Heart left ventricle (tissue), 13 donors: ENCODE measurements around the gene CCIN.

Source experiments
- POLR2A ChIP-seq, 2 donors: fragments of 450-650 bp; IDR thresholded peaks; one replicate each; pipeline ENCODE4 v1.6.1; 2017; ENCODE audit warnings: antibody characterized with exemption in 2 of 2, mild to moderate bottlenecking in 2 of 2, moderate library complexity in 2 of 2
- TF ChIP-seq, protein P1 (sequence below), 12 donors: fragments of 200-600 bp; sonication (generic) in 4 of 12; IDR thresholded peaks; one replicate each; pipeline versions ENCODE4 v1.5.0 to v1.8.0; 2018 to 2022; ENCODE audit warnings: antibody characterized with exemption in 12 of 12, mild to moderate bottlenecking in 5 of 12
- donor health status: ischemic (EF 13 %, LVEDD 7.1; RV severe dilation, severe dysfunction).
- donor health status: DM: no; HTN: yes; CAD: no.
- donor health status: DM: no; HTN: no; CAD: no.
- donor health status: ischemic (EF 25% LVEDD 6.9; RV normal size, moderate dysfunction).
- donor health status: ischemic (EF 25% LVEDD 5.7; RV mildly dilated, moderate dysfunction).
- donor health status: ischemic (EF 35%, LVEDD 5.7; RV mildly dilated, moderate dysfunction).
- donor health status: nonischemic (EF 11% LVEDD 7.7; RV severe dilation, severe dysfunction).
- donor health status: DM: yes; HTN: yes; CAD: no.
- donor health status: PGD.
- donor health status: ischemic (EF 29% LVEDD 5.4; RV normal size, mild dysfunction).
- donor health status: nonischemic (EF 23%, LVEDD 6.1; RV moderate dilation, normal function).

DNA sequence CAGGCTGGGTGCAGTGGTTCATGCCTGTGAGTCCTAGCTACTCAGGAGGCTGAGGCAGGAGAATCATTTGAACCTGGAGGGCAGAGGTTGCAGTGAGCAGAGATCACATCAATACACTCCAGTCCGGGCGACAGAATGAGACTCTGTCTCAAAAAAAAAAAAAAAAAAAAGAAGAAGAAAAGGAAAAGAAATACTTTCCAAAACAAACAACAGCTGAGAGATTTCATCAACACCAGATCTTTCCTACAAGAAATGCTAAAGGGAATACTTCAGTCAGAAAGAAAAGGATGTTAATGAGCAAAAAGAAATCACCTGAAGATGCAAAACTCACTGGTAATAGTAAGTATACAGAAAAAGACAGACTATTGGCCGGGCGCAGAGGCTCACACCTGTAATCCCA, 8.4 kb downstream of the CCIN start:
- TF ChIP-seq, protein P1, sequence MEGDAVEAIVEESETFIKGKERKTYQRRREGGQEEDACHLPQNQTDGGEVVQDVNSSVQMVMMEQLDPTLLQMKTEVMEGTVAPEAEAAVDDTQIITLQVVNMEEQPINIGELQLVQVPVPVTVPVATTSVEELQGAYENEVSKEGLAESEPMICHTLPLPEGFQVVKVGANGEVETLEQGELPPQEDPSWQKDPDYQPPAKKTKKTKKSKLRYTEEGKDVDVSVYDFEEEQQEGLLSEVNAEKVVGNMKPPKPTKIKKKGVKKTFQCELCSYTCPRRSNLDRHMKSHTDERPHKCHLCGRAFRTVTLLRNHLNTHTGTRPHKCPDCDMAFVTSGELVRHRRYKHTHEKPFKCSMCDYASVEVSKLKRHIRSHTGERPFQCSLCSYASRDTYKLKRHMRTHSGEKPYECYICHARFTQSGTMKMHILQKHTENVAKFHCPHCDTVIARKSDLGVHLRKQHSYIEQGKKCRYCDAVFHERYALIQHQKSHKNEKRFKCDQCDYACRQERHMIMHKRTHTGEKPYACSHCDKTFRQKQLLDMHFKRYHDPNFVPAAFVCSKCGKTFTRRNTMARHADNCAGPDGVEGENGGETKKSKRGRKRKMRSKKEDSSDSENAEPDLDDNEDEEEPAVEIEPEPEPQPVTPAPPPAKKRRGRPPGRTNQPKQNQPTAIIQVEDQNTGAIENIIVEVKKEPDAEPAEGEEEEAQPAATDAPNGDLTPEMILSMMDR (IDR thresholded peaks at IDR 0.05): no peak
- no peak for TF ChIP-seq POLR2A (IDR thresholded peaks at IDR 0.05)
